ENCODE results near the gene TAS2R4.
"Not testable (repeated sequence)": the region's sequence is repeated elsewhere in the genome, so short reads cannot be mapped to it uniquely, and the experiment has no call there.

TAS2R4 gene

GRCh38 chr7:141776374-141776773, at the start of gene TAS2R4:
TSS of gene TAS2R4 (plus strand) at chr7:141776674. CDS start at chr7:141778489, 1,815 bp downstream.
- no peak for DNase-seq

DNA sequence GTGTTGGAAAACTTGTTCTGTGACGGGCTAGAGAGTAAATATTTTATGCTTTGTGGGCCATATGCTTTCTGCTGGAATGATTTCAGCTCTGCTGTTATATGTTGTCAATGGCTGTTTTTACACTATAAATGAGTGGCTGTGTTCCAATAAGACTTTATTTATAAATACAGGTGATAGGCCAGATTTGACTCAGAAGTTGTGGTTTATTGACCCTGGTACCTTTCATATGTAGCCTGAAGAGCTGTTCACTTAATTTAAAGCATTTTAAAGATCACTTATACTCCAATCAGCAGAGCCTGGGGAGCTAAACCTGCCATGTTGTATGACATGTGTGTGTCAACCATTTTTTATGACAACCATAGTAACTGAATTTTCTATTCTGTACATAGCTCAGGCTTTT, 47.5 kb upstream of the TAS2R4 start:
- no peak for DNase-seq

DNA sequence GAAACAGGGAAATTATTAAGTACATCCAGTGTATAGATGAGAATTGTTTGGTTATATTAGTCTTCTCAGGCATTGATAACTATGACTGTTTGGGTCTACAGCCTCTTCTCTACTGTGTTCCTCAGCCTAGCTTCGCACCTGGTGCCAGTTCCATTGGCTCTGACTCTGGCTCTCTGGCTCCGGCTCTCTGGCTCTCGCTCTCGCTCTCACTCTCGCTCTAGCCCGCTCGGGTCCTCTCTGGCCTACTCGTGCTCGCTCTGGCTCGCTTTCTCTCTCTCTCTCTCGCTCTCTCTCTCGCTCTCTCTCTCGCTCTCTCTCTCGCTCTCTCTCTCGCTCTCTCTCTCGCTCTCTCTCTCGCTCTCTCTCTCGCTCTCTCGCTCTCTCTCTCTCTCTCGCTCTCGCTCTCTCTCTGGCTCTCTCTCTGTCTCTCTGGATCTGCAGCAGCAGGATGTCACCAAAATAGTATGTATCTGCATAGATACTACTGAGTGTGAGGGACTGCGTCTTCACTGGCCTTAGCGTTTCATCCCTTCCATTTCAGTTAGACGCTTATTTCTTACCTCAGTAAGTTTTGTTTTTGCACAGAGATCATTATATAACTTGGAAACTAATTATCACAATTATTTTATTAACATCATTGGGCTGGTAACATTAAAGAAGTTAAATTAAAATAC, 44.9 kb upstream of the TAS2R4 start:
- no peak for DNase-seq

GRCh38 chr7:141737118-141737835, 39.2 kb upstream of the TAS2R4 start:
- peak; percentile 27 for DNase-seq

DNA sequence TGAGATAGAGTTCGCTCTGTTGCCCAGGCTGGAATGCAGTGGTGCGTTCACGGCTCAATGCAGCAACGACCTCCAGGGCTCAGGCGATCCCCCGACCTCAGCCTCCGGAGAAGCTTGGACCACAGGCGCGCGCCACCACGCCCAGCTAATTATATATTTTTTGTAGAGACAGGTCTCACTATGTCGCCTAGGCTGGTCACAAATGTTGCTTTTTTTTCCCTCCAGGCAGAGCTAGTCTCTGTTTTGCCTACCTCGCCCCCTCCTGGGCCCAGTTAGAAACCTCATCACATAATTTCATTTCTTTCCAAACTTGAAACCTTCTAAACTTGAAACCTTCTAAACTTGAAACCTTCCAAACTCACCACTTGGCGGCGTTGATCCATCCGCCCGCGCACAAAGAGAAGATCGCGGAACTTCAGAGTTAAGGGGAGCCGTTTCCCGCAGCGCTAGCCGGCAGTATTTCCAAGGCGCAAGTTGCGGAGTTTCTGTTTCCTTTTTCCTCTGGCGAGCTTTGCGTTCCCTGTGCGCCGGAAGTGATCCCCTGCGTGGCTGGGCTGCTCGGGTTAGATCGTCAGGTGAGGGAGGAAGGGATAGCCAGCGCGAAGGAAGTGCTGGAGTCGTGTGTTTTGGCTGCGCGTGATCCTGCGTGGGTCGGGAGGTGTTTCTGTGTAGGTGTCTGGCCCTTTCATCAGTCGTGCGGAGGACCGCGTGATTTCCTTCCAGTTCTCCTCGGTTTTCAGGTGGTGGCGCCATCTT, 38.5 kb upstream of the TAS2R4 start, which contains the start of gene SSBP1:
SSBP1 (plus strand) TSS at position 523 of the 756 bp plus-strand sequence. CDS start 809 bp downstream, outside the sequence.
- DNase-seq, result peak; percentile 91

DNA sequence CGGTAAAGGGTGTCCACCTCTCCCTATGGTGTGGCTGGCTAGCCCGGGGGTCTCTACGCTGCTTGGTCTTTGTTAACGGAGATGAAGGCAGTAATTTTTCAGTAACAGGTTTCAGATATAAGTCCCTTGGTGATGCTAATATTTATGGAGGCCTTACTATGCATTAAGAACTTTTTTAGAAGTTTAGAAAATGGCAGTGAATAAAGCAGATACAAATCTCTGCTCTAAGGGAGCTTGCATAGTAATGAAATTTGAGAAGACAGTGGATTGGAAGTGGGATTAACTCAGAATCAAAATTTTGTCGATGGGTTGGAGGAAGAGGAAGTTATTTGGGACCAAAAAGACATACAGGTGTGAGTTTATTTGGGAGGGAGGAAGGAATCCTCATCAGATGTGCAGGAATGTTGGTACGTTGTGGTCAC, 37.9 kb upstream of the TAS2R4 start:
- peak; percentile 46 for DNase-seq

GRCh38 chr7:141739250-141739649, 37.2 kb upstream of the TAS2R4 start:
- no peak for DNase-seq

DNA sequence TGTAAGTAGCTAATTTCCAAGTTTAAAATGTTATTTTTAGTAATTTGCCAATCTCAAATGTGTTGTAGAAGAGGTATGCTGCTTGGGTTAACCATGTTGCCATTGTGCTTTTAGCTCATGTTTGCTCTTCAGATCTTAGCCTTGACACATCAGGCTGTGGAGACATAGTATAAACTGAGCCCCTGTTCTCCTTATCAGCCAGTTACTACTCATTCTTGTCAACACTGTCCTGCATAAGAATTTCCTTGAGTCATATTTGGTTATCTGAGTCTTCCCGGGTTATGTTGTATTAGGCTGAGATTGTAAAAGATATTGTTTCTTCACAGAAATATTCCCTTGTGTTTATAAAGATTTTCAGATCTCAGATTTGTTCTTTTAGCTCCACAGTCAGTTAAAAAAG, 34.2 kb upstream of the TAS2R4 start:
- no peak for DNase-seq

GRCh38 chr7:141744131-141744530, 32.3 kb upstream of the TAS2R4 start:
- DNase-seq, result no peak

- DNase-seq, result no peak
Observed at GRCh38 chr7:141748396-141748795, 28.1 kb upstream of the TAS2R4 start.

DNA sequence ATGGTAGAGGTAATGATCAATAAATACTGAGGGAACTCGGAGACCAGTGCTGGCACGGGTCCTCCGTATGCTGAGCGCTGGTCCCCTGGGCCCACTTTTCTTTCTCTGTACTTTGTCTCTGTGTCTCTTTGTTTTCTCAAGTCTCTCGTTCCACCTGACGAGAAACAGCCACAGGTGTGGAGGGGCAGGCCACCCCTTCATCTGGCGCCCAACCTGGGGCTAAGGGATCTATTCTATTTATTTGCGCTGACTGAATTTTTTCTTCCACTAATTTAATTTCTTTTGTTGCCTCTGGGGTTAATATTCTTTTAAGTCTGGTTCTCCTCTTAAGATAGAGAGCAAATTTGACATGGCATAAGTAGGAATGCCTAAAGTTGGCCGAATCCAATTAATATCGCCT, 24.6 kb upstream of the TAS2R4 start:
- DNase-seq, result not testable (repeated sequence)

DNA sequence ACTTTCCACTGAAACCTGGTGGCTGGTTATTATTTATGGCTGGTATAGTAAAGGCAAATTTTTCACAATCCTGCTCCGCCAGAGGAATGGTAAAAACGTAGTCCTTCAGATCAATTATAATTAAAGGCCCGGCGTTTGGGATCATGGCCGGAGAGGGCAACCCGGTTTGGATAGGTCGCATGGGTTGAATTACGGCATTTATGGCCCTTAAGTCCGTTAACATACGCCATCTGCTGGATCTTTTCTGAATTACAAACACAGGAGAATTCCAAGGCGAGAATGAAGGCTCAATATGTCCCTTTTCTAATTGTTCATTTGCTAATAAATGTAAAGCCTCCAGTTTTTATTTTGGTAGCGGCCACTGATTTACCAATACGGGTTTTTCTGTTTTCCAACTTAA, 23.8 kb upstream of the TAS2R4 start:
- DNase-seq, result no peak

DNA sequence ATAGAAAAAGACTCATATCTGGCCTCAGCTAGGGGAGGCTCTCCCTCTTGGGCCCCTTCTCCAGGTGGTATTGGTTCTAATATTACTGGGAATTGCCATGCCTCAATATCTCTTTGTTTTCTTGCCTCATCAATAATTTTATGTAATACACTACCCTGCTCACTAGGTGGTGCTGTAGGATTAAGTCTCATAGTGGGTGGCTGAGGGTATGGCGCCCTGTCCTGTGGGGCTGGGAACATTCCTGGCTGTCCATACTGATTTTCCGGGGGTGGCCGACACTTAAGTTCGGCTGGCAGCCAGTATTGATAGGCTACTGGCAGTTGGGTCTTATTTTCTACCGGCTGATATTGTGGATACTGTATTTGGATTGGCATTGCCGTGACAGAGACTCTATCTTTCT, 21.5 kb upstream of the TAS2R4 start:
- DNase-seq, result no peak

- DNase-seq, result no peak
Observed at GRCh38 chr7:141763797-141764196, 12.7 kb upstream of the TAS2R4 start, which contains the start of gene TAS2R3. TSS of gene TAS2R3 (plus strand) at chr7:141764097. CDS start at chr7:141764159, 62 bp downstream.

DNA sequence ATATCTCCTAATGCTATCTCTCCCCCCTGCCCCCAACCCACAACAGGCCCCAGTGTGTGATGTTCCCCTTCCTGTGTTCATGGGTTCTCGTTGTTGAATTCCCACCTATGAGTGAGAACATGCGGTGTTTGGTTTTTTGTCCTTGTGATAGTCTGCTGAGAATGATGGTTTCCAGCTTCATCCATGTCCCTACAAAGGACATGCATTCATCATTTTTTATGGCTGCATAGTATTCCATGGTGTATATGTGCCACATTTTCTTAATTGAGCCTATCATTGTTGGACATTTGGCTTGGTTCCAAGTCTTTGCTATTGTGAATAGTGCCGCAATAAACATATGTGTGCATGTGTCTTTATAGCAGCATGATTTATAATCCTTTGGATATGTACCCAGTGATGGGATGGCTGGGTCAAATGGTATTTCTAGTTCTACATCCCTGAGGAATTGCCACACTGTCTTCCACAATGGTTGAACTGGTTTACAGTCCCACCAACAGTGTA, 6.3 kb upstream of the TAS2R4 start:
- not testable (repeated sequence) for DNase-seq

DNA sequence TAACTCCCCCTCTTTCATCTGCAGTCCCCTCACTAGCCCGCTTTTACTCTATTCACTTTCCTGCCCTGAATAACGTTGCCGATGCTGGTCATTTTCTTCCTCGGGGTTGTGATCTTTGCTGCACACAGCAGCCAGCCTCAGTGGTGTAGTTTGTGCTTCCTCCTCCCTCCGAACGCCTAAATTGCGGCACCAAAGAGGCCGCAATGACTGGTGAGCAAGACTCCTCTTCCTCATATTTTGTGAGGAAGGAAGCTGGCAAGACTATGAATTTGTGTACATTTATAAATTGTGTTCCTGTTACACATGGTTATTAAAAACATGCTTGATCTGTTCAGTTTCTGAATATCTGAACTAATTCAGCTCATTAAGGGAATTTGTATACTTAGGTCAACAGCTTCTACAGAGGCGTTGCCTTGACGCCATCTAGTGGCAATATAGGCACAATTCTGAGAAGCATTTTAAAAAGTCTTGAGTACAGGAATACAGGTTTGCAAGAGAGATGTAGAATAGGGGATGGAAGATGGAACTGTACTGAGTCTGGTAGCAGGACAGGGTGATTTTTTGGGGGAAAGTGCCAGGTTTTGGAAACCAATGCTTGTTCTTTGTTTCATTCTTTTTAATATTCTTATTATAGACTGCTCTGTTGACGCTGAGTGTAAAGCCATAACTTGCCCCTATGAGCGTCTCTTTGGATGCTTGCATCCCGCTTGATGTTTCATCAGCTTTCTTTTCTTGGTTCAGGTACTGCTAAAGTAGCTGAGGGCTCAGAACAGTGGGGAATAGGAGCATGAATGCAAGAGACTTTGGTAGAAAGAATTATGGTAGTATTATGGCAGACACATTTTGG, 9.5 kb downstream of the TAS2R4 start:
- DNase-seq, result peak; percentile 18

DNA sequence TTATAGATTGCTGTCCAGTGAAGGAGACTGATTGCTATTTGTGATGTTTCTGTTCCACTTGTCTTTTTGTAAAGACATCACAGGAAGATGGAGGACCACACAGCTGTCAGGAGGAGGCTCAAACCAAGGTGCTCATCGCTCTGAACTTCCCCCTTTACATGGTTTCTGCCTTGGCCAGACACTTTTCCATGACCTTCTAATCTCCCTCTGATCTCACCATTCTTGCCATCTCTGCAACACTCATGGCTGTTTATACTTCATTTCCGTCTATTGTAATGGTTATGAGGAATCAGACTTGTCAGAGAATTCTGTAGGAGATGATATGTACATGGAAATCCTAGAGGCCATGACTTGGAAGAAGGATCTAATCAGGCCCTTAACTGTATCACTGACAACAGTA, 11.8 kb downstream of the TAS2R4 start:
- no peak for DNase-seq

GRCh38 chr7:141789917-141790316, 13.4 kb downstream of the TAS2R4 start, which contains the start of gene TAS2R5:
TSS of gene TAS2R5 (plus strand) at chr7:141790217. CDS start at chr7:141790362, 145 bp downstream.
- no peak for DNase-seq

DNA sequence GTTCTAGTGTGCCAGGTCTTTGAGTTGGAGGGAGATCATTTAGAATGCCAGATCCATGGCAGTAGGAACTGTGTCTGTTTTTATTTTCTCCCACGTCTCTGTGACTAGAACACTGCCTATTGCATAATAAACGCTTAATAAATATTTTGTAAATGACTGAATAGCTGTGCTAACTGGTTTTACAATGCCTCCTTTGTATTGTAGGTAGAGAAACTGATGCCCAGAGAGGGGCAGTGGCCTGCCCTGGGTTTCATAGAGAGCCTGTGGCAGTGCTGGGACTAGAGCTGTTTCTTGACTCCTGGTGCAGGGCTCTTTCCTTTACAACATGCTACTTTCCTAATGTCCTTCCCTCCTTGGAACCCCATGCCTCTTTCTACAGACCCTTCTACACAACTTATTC, 16.1 kb downstream of the TAS2R4 start:
- no peak for DNase-seq

DNA sequence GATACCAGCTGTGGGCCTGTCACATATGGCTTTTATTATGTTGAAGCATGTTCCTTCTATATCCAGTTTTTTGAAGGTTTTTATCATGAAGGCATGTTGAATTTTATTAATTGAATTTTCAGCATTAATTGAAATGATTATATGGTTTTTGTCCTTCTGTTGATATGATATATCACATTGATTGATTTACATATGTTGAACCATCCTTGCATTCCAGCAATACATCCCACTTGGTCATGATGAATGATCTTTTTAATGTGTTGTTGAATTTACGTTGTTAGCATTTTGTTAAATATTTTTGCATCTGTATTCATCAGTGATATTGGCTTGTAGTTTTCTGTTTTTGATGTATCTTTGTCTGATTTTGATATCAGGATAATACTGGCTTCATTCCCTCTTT, 43.6 kb downstream of the TAS2R4 start:
- DNase-seq, result no peak

DNA sequence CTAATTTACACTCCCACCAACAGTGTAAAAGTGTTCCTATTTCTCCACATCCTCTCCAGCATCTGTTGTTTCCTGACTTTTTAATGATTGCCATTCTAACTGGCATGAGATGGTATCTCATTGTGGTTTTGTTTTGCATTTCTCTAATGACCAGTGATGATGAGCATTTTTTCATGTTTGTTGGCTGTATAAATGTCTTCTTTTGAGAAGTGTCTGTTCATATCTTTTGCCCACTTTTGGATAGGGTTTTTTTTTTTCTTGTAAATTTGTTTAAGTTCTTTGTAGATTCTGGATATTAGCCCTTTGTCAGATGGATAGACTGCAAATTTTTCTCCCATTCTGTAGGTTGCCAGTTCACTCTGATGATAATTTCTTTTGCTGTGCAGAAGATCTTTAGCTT, 46.0 kb downstream of the TAS2R4 start:
- not testable (repeated sequence) for DNase-seq

Measured in DMS153 (cell line).